Spleen (tissue), 7 donors: Measurements from ENCODE around the gene STYX.

Source experiments
- POLR2A ChIP-seq, 3 donors: fragments of 450-650 bp; IDR thresholded peaks; one replicate each; pipeline ENCODE4 v1.5.1; 2017; ENCODE audit warnings: antibody characterized with exemption in 3 of 3, mild to moderate bottlenecking in 1 of 3
- POLR2AphosphoS5 ChIP-seq, 3 donors: sonication (generic); formaldehyde crosslinking; IDR thresholded peaks; one replicate each; pipeline ENCODE4 v1.5.1; 2017; ENCODE audit warnings: antibody characterized with exemption in 3 of 3
- TF ChIP-seq, protein P1 (sequence below), 11 experiments: fragments of 200-600 bp in 7 of 11; fragments of 450-650 bp in 4 of 11; sonication (generic) in 4 of 11; IDR thresholded peaks in 8 of 11; conservative IDR thresholded peaks in 3 of 11; 1 replicate in 7 of 11; 2 replicates in 4 of 11; pipeline versions ENCODE4 v1.4.0 to v1.8.0; 2016 to 2021; ENCODE audit warnings: antibody characterized with exemption in 11 of 11, inconsistent platforms in 4 of 11, mild to moderate bottlenecking in 1 of 11
- donor health status: DM: no; HTN: no; CAD: no; lungs with moderate emphysema.
- donor health status: DM: no; HTN: no; CAD: no.
- donor health status: DM: no; HTN: no; CAD: no.

DNA sequence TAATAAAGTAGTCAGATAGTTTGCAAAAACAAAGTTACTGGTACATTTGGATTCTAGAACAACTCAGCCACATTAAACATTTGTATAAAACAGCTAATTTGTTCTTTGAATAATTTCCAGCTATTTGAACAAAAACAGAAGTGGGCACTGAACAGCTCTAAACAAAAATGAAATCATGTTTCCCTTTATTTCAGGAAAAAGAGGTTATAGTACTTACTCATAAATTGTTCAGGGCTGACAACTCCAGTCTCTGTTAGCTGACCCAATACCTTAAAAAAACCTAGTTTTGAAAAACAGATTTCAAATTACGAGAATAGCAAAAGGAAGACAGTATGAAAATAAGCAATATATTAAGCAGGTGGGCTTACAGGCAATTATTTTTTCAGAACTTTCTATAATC, 53.2 kb downstream of the STYX start:
- TF ChIP-seq, protein P1, sequence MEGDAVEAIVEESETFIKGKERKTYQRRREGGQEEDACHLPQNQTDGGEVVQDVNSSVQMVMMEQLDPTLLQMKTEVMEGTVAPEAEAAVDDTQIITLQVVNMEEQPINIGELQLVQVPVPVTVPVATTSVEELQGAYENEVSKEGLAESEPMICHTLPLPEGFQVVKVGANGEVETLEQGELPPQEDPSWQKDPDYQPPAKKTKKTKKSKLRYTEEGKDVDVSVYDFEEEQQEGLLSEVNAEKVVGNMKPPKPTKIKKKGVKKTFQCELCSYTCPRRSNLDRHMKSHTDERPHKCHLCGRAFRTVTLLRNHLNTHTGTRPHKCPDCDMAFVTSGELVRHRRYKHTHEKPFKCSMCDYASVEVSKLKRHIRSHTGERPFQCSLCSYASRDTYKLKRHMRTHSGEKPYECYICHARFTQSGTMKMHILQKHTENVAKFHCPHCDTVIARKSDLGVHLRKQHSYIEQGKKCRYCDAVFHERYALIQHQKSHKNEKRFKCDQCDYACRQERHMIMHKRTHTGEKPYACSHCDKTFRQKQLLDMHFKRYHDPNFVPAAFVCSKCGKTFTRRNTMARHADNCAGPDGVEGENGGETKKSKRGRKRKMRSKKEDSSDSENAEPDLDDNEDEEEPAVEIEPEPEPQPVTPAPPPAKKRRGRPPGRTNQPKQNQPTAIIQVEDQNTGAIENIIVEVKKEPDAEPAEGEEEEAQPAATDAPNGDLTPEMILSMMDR (IDR thresholded peaks at IDR 0.05 in 8 of 11, conservative IDR thresholded peaks at IDR 0.05 in 3 of 11), result no peak
- TF ChIP-seq POLR2A (IDR thresholded peaks at IDR 0.05), result no peak
- TF ChIP-seq POLR2AphosphoS5 (IDR thresholded peaks at IDR 0.05), result no peak
